HEK293 (cell line): Measurements from ENCODE around the gene NUMBL.

Experiments
- CTCF ChIP-seq: fragments of 450-650 bp; formaldehyde crosslinking; IDR thresholded peaks from 2 replicates; pipeline ENCODE4 v1.5.1; 2016; ENCODE audit warnings: missing biosample characterization, missing genetic modification characterization
- GLI2 ChIP-seq: fragments of 450-650 bp; formaldehyde crosslinking; IDR thresholded peaks from 2 replicates; pipeline ENCODE4; 2017; ENCODE audit warnings: missing biosample characterization, missing genetic modification characterization, low read depth, borderline replicate concordance
- HIC1 ChIP-seq: fragments of 450-650 bp; formaldehyde crosslinking; IDR thresholded peaks from 2 replicates; pipeline ENCODE4 v1.5.1; 2016; ENCODE audit warnings: missing biosample characterization, missing genetic modification characterization
- HOXA7 ChIP-seq: sonication (generic); formaldehyde crosslinking; IDR thresholded peaks from 2 replicates; pipeline ENCODE4 v1.8.1; 2022; ENCODE audit warnings: missing genetic modification reagents, borderline replicate concordance
- HOXC10 ChIP-seq: sonication (generic); formaldehyde crosslinking; IDR thresholded peaks from 2 replicates; pipeline ENCODE4 v1.8.1; 2023; ENCODE audit warnings: mild to moderate bottlenecking, missing genetic modification reagents
- INSM2 ChIP-seq: fragments of 450-650 bp; formaldehyde crosslinking; IDR thresholded peaks from 2 replicates; pipeline ENCODE4 v1.5.1; 2016; ENCODE audit warnings: missing biosample characterization, missing genetic modification characterization
- PRDM2 ChIP-seq: fragments of 450-650 bp; formaldehyde crosslinking; IDR thresholded peaks from 2 replicates; pipeline ENCODE4 v1.5.1; 2016; ENCODE audit warnings: missing biosample characterization, missing genetic modification characterization, borderline replicate concordance
- ZBTB7A ChIP-seq: fragments of 450-650 bp; formaldehyde crosslinking; IDR thresholded peaks from 2 replicates; pipeline ENCODE4 v1.5.1; 2016; ENCODE audit warnings: low read depth, missing biosample characterization, missing genetic modification characterization
- ZFP37 ChIP-seq: fragments of 450-650 bp; formaldehyde crosslinking; IDR thresholded peaks from 2 replicates; pipeline ENCODE4 v1.5.1; 2016; ENCODE audit warnings: missing biosample characterization, missing genetic modification characterization
- ZIC2 ChIP-seq: fragments of 450-650 bp; formaldehyde crosslinking; IDR thresholded peaks from 2 replicates; pipeline ENCODE4 v1.5.1; 2016; ENCODE audit warnings: missing biosample characterization, missing genetic modification characterization
- ZNF148 ChIP-seq: fragments of 450-650 bp; formaldehyde crosslinking; IDR thresholded peaks from 2 replicates; pipeline ENCODE4 v1.5.0; 2017; ENCODE audit warnings: missing biosample characterization, missing genetic modification characterization, borderline replicate concordance
- ZNF16 ChIP-seq: fragments of 450-650 bp; formaldehyde crosslinking; IDR thresholded peaks from 2 replicates; pipeline ENCODE4 v1.5.1; 2016; ENCODE audit warnings: low read depth, missing biosample characterization, missing genetic modification characterization
- ZNF266 ChIP-seq: fragments of 450-650 bp; formaldehyde crosslinking; IDR thresholded peaks from 2 replicates; pipeline ENCODE4 v1.5.1; 2016; ENCODE audit warnings: missing biosample characterization, missing genetic modification characterization, low read depth
- ZNF324 ChIP-seq: fragments of 450-650 bp; formaldehyde crosslinking; IDR thresholded peaks from 2 replicates; pipeline ENCODE4 v1.5.1; 2016; ENCODE audit warnings: missing biosample characterization, missing genetic modification characterization
- ZNF48 ChIP-seq: fragments of 450-650 bp; formaldehyde crosslinking; IDR thresholded peaks from 2 replicates; pipeline ENCODE4 v1.5.1; 2016; ENCODE audit warnings: missing biosample characterization, missing genetic modification characterization
- ZNF518A ChIP-seq: fragments of 450-650 bp; formaldehyde crosslinking; conservative IDR thresholded peaks from 2 replicates; pipeline ENCODE4 v1.5.1; 2016; ENCODE audit warnings: low read depth, missing biosample characterization, missing genetic modification characterization
- ZNF558 ChIP-seq: fragments of 450-650 bp; formaldehyde crosslinking; IDR thresholded peaks from 2 replicates; pipeline ENCODE4 v1.5.1; 2016; ENCODE audit warnings: missing biosample characterization, missing genetic modification characterization
- ZNF768 ChIP-seq: fragments of 450-650 bp; formaldehyde crosslinking; IDR thresholded peaks from 2 replicates; pipeline ENCODE4 v1.5.1; 2018; ENCODE audit warnings: missing biosample characterization, mild to moderate bottlenecking, missing genetic modification characterization

NUMBL gene

GRCh38 chr19:40716482-40717324, 26.3 kb upstream of the NUMBL start, which contains the start of the genes COQ8B and ITPKC (continued):
- no peak for TF ChIP-seq GLI2 (tag by site-specific recombination)
- TF ChIP-seq ZNF518A (tag by site-specific recombination): peak; percentile 47; the same call in 1 of the 2 replicates
- no peak for TF ChIP-seq PRDM2 (tag by site-specific recombination)
- no peak for TF ChIP-seq ZNF266 (tag by site-specific recombination)
- TF ChIP-seq ZBTB7A (tag by site-specific recombination): no peak; the same call in 1 of the 2 replicates
- TF ChIP-seq HIC1 (tag by site-specific recombination): peak; percentile 78
- peak; percentile 47 for TF ChIP-seq CTCF
- 0 out of 2 replicates have a peak, but pooled peaks have one; percentile 65 for TF ChIP-seq ZNF148 (tag by site-specific recombination)
- TF ChIP-seq ZFP37: peak; percentile 80
- TF ChIP-seq ZNF558 (tag by site-specific recombination): no peak
- no peak; the same call in 1 of the 2 replicates for TF ChIP-seq INSM2
- TF ChIP-seq ZNF324 (tag by site-specific recombination): peak; percentile 38
- no peak; the same call in 1 of the 2 replicates for TF ChIP-seq ZNF768
- peak; percentile 29; the same call in 1 of the 2 replicates for TF ChIP-seq HOXA7 (CRISPR knock-in tag)
- TF ChIP-seq HOXC10: no peak
- TF ChIP-seq ZNF48 (tag by site-specific recombination): no peak
- TF ChIP-seq ZIC2 (tag by site-specific recombination): peak; percentile 61
- no peak for TF ChIP-seq ZNF16 (tag by site-specific recombination)
